GM21529 (cell line): Measurements from ENCODE around the gene CCDC188.

Experiments used
- ATAC-seq: cut with Tn5 transposase; IDR thresholded peaks from one replicate; pipeline ENCODE4 v1.9.1; 2021; ENCODE audit not compliant: unreplicated experiment

CCDC188 gene

DNA sequence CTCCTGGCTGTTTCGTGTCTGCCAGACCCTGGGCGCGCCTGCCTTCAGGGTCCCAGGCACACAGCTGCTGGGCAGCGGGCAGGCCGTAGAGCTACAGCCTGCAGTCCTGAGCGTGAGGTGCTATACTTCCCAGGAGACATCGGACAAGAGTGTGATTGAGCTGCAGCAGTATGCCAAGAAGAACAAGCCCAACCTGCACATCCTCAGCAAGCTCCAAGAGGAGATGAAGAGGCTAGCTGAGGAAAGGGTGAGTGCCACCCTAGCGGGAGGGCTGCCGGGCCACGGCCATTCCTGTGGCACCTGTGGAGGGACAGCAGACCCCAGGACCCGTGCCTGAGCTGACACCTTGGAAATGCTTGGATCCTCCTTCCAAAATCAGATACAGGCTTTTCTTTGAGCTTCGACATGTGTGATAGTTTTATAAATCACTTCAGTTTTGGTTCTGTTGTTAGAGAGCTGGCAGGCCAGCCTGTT is 42.1 kb downstream of the CCDC188 start:
- ATAC-seq, result no peak

DNA sequence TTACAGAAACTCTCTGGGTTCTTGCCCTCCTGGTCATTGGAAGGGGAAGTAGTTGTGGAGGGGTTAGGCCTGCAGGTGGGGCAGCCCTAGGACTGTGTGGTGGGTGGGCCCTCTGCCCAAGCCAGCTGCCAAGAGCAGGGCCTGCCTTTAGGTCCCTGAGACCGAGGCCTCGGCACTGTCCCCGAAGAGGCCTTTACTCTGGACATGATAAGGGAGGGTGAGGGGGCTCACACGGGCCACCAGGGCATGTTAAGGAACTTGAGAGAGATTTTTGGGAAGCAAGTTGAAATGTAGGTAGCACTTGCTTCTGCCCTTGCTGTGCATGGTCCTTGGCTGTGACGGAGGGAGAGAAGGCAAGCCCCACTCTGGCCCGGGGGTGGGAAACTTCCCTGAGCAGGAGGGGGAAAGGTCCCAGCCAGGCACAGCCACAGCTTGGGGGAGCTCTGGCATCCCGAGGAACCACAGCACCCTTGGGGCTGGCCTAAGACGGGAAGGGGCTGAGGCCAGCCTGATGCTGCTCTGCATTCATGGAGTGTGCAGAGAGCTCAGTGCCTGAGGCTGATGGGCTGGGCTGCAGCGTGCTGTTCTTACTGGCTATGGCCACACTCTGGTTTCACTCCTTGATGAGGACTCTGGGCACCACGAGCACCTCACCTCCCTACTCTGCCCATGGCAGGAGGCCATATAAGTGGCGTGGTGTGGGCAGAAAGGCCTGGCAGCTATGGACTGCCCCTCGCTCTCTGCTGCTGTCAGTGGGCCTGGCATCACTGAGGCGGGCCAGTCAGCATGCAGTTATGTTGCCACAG is 42.7 kb downstream of the CCDC188 start:
- ATAC-seq, result no peak

DNA sequence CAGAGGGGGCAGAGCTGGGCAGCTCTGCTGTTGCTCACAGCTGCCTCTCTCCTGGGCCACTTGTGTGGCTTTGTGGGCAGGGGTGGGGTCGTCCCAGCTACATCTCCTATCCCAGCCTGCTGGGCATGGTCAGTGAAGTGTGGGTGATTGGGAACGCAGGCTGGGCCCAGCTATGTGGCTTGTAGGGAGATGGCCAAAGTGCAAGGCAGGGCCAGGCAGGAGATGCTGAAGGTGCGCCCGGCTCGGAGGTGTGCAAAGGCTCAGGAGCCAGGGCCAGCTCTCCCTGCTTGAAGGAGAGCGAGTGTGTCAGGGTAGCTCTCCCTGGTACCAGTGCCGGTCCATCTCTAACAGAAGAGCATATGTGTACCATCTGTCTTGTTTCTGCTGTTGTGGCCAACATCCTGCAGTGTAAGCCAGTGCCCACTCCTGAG is 43.4 kb downstream of the CCDC188 start:
- ATAC-seq, result no peak

DNA sequence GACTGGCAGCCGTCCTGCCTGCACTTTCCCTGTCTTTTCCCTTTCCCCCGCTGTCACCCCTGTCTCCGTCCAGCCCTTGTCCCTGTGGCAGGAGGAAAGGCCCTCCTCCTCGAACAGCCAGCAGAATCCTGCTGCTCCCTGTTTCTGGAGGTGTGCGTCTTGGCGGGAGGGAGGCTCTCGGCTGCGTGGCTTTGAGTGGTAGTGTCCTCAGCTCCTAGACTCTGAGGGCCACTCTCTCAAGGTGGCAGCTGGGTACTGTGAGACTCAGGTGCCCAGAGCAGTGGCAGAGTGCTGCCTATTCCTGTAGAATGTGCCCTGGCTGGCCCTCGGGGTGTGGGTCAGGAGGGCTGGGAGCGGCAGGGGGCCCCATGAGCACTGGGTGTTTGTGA is 44.0 kb downstream of the CCDC188 start:
- no peak for ATAC-seq

DNA sequence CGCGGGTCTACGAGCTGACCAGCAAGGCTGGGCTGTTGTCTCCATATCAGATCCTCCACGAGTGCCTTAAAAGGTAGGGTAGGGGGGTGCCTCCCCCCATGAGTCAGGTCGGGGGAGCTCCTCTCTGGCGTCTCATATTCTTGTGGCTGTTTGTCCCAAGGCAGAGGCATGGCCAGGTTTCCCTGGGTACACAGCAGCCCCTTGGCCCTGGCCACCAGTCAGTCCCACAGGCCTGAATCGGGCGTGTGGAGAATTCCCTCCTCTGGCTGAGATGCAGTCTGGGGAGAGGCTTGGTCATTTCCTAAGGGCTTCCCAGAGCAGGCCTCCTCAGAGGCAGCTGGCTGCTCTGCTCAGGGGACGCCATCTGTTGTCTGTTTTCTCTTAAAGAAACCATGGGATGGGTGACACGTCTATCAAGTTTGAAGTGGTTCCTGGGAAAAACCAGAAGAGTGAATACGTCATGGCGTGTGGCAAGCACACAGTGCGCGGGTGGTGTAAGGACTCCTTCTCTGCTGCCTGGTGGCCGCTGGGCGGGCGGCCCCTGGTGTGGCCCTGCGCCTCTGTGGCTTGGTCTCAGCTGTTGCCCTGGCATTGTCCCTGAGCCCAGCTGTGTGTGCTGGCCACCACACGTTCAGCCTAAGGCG is 44.5 kb downstream of the CCDC188 start:
- no peak for ATAC-seq

DNA sequence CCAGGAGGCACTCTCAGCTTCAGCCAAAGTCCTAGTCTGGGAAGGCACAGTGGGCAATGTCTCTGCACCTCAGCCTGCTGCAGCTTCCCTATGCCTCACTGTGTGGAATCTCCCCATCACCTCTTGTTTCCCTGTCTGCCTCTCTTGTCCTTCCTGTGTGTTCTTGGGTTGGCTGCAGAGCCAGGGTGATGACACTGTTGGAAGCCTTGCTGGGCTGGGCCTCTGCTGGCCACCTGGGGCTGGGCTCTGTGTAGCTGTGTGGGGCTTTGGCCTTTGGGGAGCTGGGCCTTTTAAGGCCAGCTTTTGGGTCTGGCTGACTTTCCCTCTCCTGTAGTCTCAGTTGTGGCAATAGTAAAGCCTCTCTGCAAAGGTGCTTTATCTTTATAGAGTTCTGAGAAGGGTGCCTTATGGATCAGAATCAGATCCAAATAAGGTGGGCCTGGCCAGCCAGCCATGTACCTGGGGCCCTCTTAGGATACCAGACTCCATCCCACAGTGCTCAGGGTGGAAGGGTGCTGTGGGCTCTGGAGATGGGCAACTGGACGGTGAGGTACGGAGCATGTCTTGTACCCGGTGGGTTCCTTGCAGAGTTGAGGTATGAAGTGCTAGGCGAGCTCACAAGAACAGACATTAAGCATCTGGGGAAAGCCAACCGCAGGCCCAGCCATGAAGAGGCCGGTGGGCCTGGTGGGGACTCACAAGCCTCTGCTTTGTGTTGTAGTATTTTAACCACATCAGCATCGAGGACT is 45.2 kb downstream of the CCDC188 start:
- ATAC-seq, result no peak

DNA sequence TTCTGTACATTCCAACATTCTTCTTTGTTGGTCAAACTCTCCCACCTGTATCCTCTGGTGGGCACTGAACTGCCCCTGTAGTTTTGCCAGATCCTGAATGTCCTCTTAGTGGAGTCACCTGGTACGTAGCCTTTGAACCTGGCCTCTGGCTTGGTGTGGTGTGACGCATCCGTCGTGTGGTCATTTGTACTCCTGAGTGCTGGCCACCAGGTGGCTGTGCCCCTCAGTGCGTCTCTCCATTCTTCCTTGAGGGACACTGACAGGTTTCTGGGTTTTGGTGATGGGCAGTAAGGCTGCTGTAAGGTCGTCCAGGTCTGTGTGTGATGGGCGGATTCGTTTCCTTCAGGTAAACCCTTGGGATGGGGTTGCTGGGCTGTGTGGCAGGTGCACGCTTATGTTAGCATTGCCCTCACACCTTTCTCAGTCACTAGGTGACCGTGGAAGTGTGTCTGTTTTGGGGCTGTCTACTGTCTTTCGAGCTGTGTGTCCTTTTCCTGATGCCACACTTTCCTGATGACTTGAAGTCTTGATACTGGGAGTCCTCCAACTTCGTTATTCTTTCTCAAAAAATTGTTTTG is 48.6 kb downstream of the CCDC188 start:
- no peak for ATAC-seq

DNA sequence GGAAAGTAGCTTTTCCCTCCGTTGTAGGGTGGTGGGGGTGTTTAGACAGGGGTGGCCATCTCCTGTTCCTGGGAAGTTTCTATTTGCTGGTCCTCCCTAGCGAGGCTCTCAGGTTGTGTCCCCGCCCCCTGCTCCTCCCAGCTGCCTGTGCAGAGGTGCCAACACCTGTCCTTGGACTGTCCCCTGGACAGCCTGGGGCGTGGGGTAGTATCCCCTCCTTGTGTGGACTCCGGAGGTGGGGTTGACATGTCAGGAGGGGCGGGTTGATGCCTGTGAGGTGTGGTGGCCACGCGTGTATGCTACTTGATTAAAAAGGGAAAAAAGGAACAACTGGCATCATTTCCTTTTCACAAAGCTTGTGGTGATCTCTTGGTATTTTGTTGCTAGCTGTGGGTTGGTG is 49.2 kb downstream of the CCDC188 start:
- no peak for ATAC-seq

DNA sequence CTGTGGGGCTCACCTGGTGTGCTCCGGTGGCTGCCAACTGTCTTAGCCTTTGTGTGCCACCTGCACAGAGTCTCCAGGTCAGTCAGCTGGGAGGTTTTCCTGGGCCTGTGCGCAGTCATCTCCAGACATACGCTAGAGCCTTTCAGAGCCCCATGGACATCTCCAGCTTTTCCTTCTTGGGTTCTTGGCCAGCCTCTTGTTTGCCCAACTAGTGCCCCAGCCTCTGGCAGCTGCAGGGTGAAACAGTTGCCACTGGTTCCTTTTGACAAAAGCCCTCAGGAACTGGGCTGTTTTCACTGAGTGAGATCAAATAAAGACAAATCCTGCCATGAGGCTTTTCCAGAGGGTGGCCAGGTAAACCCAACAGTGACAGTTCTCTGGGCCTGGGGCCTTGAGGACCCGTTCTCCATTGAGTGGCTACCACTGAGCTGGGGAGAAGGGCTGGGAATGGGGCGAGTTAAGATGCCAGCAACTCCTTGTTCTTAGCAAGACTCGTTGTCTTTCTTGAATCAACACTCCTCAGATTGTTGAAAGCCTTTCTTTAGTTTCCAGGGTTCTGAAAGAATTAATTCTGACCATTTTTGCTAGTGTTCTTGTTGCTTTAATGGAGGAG is 51.6 kb downstream of the CCDC188 start:
- no peak for ATAC-seq
